Esophagus muscularis mucosa (tissue), 3 donors: ENCODE data around the gene BTBD9.

ENCODE experiments used
- CTCF ChIP-seq, 3 experiments: fragments of 200-600 bp in 2 of 3; fragments of 450-650 bp in 1 of 3; sonication (generic) in 2 of 3; IDR thresholded peaks; one replicate each; pipeline ENCODE4 v1.5.1; 2017 to 2019; ENCODE audit warnings: antibody characterized with exemption in 3 of 3, mild to moderate bottlenecking in 2 of 3, moderate library complexity in 1 of 3
- POLR2A ChIP-seq: fragments of 450-650 bp; IDR thresholded peaks from one replicate; pipeline ENCODE4 v1.6.1; 2017; ENCODE audit warnings: antibody characterized with exemption, moderate library complexity, mild to moderate bottlenecking, low read depth
- POLR2AphosphoS5 ChIP-seq, 2 donors: sonication (generic); formaldehyde crosslinking; IDR thresholded peaks; one replicate each; pipeline ENCODE4 v1.6.1; 2017; ENCODE audit warnings: antibody characterized with exemption in 2 of 2

- TF ChIP-seq POLR2A (no peak), CTCF (IDR thresholded peaks at IDR 0.05) (no peak), POLR2AphosphoS5 (IDR thresholded peaks at IDR 0.05) (no peak)
Observed at GRCh38 chr6:38348371-38348770, 291.4 kb downstream of the BTBD9 start.
